PC-3 (cell line): ENCODE measurements around the gene SCN1B. TPM values are rescaled to one million over a fixed set of nuclear protein-coding genes. Genes with fewer than 3 reads are reported as not detected.
"Not testable (repeated sequence)": the region's sequence is repeated elsewhere in the genome, so short reads cannot be mapped to it uniquely, and the experiment has no call there.

Experiments used
- ATAC-seq: fragments of 200-7000 bp; cut with Tn5 transposase; 2 replicates; pipeline ENCODE4 v1.9.1; 2020; ENCODE audit warnings: mild to moderate bottlenecking, moderate library complexity
- BruUV-seq: library from RNA; stranded (reverse); fragments of 400-500 nt; replicated peaks from 2 replicates; lab custom pipeline; 2021; lab: Mats Ljungman, UMichigan
- CTCF ChIA-PET: fragments of 300-600 bp; sonication (Branson Sonifier 250); formaldehyde crosslinking; loops from one replicate; lab custom pipeline; 2022; ENCODE audit warnings: antibody characterized with exemption; lab: Charles Lee
- POLR2A ChIA-PET: fragments of 300-600 bp; sonication (Branson Sonifier 250); formaldehyde crosslinking; loops from one replicate; lab custom pipeline; 2022; ENCODE audit warnings: antibody characterized with exemption; ENCODE audit not compliant: unreplicated experiment; lab: Charles Lee
- DNase-seq: peaks from one replicate; pipeline ENCODE4 v3.0.0-alpha.2; 2015
- H2AFZ ChIP-seq: fragments of 300-600 bp; sonication (generic); 2 replicates; pipeline ENCODE4 v1.6.0; 2016; ENCODE audit warnings: antibody characterized with exemption, low read length
- H3F3A ChIP-seq: fragments of 300-600 bp; sonication (generic); one replicate; pipeline ENCODE4 v1.6.0; 2017; ENCODE audit warnings: antibody characterized with exemption, low read length, control low read depth, mild to moderate bottlenecking; ENCODE audit not compliant: unreplicated experiment
- H3K27ac ChIP-seq: fragments of 300-600 bp; sonication (generic); 2 replicates; pipeline ENCODE4 v1.5.1; 2016; ENCODE audit warnings: mild to moderate bottlenecking, low read length
- H3K27me3 ChIP-seq: fragments of 300-600 bp; sonication (generic); 2 replicates; pipeline ENCODE4 v1.6.1; 2016; ENCODE audit warnings: low read length, mixed read lengths
- H3K36me3 ChIP-seq: fragments of 300-600 bp; sonication (generic); 2 replicates; pipeline ENCODE4 v1.6.1; 2016; ENCODE audit warnings: low read depth, mixed run types, low read length, mixed read lengths
- H3K4me1 ChIP-seq: fragments of 300-600 bp; sonication (generic); 2 replicates; pipeline ENCODE4 v1.5.1; 2016; ENCODE audit warnings: low read length; ENCODE audit not compliant: insufficient read depth
- H3K4me2 ChIP-seq: fragments of 300-600 bp; sonication (generic); 2 replicates; pipeline ENCODE4 v1.6.0; 2016; ENCODE audit warnings: low read length
- H3K4me3 ChIP-seq: fragments of 300-600 bp; sonication (generic); 2 replicates; pipeline ENCODE4 v1.5.1; 2016; ENCODE audit warnings: mild to moderate bottlenecking, low read length, mixed read lengths
- H3K79me2 ChIP-seq: fragments of 300-600 bp; sonication (generic); 2 replicates; pipeline ENCODE4 v1.6.1; 2017; ENCODE audit warnings: low read length, mixed read lengths
- H3K9ac ChIP-seq: fragments of 300-600 bp; sonication (generic); 2 replicates; pipeline ENCODE4 v1.6.0; 2016; ENCODE audit warnings: mild to moderate bottlenecking, low read length
- H3K9me2 ChIP-seq: fragments of 300-600 bp; sonication (generic); replicated peaks from 2 replicates; pipeline ENCODE4 v1.6.1; 2016; ENCODE audit warnings: mixed run types, low read length, mixed read lengths
- H3K9me3 ChIP-seq: fragments of 300-600 bp; sonication (generic); 2 replicates; pipeline ENCODE4 v1.6.1; 2016; ENCODE audit warnings: low read length, mixed read lengths
- H4K20me1 ChIP-seq: fragments of 300-600 bp; sonication (generic); 2 replicates; pipeline ENCODE4 v1.6.1; 2016; ENCODE audit warnings: low read length, mixed read lengths
- CTCF ChIP-seq: fragments of 300-600 bp; sonication (generic); conservative IDR thresholded peaks from 2 replicates; pipeline ENCODE4 v1.5.1; 2017; ENCODE audit warnings: antibody characterized with exemption, low read depth, mild to moderate bottlenecking, low read length
- EZH2 ChIP-seq: fragments of 300-600 bp; sonication (generic); IDR thresholded peaks from one replicate; pipeline ENCODE4 v1.6.1; 2017; ENCODE audit warnings: antibody characterized with exemption, mild to moderate bottlenecking, low read length; ENCODE audit not compliant: unreplicated experiment
- EZH2phosphoT487 ChIP-seq: fragments of 300-600 bp; sonication (generic); IDR thresholded peaks from 2 replicates; pipeline ENCODE4 v1.6.1; 2018; ENCODE audit warnings: mild to moderate bottlenecking, antibody characterized with exemption, low read length, borderline replicate concordance
- intact Hi-C: fragments of 100-400 bp; cut with micrococcal nuclease; formaldehyde crosslinking; loops from 2 replicates; pipeline ENCODE4 v1.9.0; 2023
- total RNA-seq: library from RNA; depleted of rRNA; stranded (reverse); fragments of >200 nt; gene quantifications from 2 replicates; pipeline ENCODE4 v1.2.3, GENCODE V29; 2014

The SCN1B gene
- total RNA-seq, 1 experiment from 2014 or later: 1.7 TPM

- no peak for TF ChIP-seq EZH2
- no peak for TF ChIP-seq CTCF
- no peak for TF ChIP-seq EZH2phosphoT487
- no peaks in the 10 kb centered on the region for H3K9me2 ChIP-seq
- H3K27me3 ChIP-seq: no peaks in the 10 kb centered on the region
- no peak overlapping the region for H3K4me2 ChIP-seq
- no peaks in the 10 kb centered on the region for H3F3A ChIP-seq
- no peaks in the 10 kb centered on the region for H3K79me2 ChIP-seq
- no peaks in the 10 kb centered on the region for H3K4me1 ChIP-seq
- H2AFZ ChIP-seq: no peak overlapping the region
- CTCF ChIA-PET: interaction anchor here (0.9 kb wide), 1 partner anchor 41 kb away, joined by 3 read pairs; no protein-coding TSS in a partner anchor
- no peak overlapping the region for H3K27ac ChIP-seq
- BruUV-seq: no TSS peak
- no peaks in the 10 kb centered on the region for H3K9me3 ChIP-seq
- ATAC-seq (no peak), DNase-seq (no peak)
- no peak overlapping the region for H3K9ac ChIP-seq
- H4K20me1 ChIP-seq: no peaks in the 10 kb centered on the region
- H3K4me3 ChIP-seq: no peak overlapping the region
- intact Hi-C loops: loop anchor here (1.0 kb wide), 1 partner anchor 41 kb away; no protein-coding TSS in a partner anchor
- POLR2A ChIA-PET: no interaction called here
- no peaks in the 10 kb centered on the region for H3K36me3 ChIP-seq
Observed at GRCh38 chr19:35013820-35014754, 16.2 kb upstream of the SCN1B start.

GRCh38 chr19:35014774-35015173 lies 15.5 kb upstream of the SCN1B start:
- DNase-seq, BruUV-seq, ATAC-seq, H3K27ac ChIP-seq, H3F3A ChIP-seq, H3K4me2 ChIP-seq, H3K79me2 ChIP-seq, H3K4me1 ChIP-seq, H3K27me3 ChIP-seq, POLR2A ChIA-PET, H2AFZ ChIP-seq, H3K36me3 ChIP-seq, H3K9me3 ChIP-seq, H4K20me1 ChIP-seq, intact Hi-C loops, H3K9ac ChIP-seq, H3K9me2 ChIP-seq, CTCF ChIA-PET, H3K4me3 ChIP-seq: not testable (repeated sequence)

- BruUV-seq: no TSS peak
- Histone ChIP-seq H3F3A (no peaks in the 10 kb centered on the region), H3K36me3 (no peaks in the 10 kb centered on the region; the same call in 1 of the 2 replicates), H3K4me2 (no peak overlapping the region), H3K4me3 (no peak overlapping the region), H3K4me1 (no peaks in the 10 kb centered on the region), H4K20me1 (no peaks in the 10 kb centered on the region), H2AFZ (no peak overlapping the region), H3K9ac (no peak overlapping the region), H3K27me3 (no peaks in the 10 kb centered on the region), H3K9me3 (no peaks in the 10 kb centered on the region), H3K79me2 (no peaks in the 10 kb centered on the region), H3K27ac (no peak overlapping the region), H3K9me2 (no peaks in the 10 kb centered on the region)
- intact Hi-C loops: no loop called here
- DNase-seq (no peak), ATAC-seq (no peak; the same call in 1 of the 2 replicates)
- POLR2A ChIA-PET: no interaction called here
- no peak for TF ChIP-seq CTCF
- TF ChIP-seq EZH2phosphoT487: no peak
- TF ChIP-seq EZH2: no peak
- CTCF ChIA-PET: no interaction called here
Observed at GRCh38 chr19:35015270-35015953, 14.9 kb upstream of the SCN1B start.
